HG03575 (cell line): ENCODE data around the gene SLC35F3.
"Not testable (repeated sequence)": the region's sequence is repeated elsewhere in the genome, so short reads cannot be mapped to it uniquely, and the experiment has no call there.

Experiments used
- ATAC-seq: cut with Tn5 transposase; IDR thresholded peaks from one replicate; pipeline ENCODE4 v1.9.1; 2021; ENCODE audit not compliant: unreplicated experiment, insufficient number of reproducible peaks, low FRiP score; ENCODE audit errors: extremely low read depth

The SLC35F3 gene

GRCh38 chr1:234201600-234201999 is 297.1 kb downstream of the SLC35F3 start:
- no peak for ATAC-seq

GRCh38 chr1:234205966-234206365 is 301.5 kb downstream of the SLC35F3 start:
- no peak for ATAC-seq

- ATAC-seq = no peak
Observed at GRCh38 chr1:234206651-234207284, 302.3 kb downstream of the SLC35F3 start.

GRCh38 chr1:234208351-234208750 is 303.9 kb downstream of the SLC35F3 start:
- ATAC-seq = no peak

- ATAC-seq = no peak
Observed at GRCh38 chr1:234208791-234209190, 304.3 kb downstream of the SLC35F3 start.

- ATAC-seq = not testable (repeated sequence)
Observed at GRCh38 chr1:234210429-234210828, 306.0 kb downstream of the SLC35F3 start.

- ATAC-seq = not testable (repeated sequence)
Observed at GRCh38 chr1:234211855-234212254, 307.4 kb downstream of the SLC35F3 start.

- ATAC-seq = peak; percentile 33
Observed at GRCh38 chr1:234212764-234213657, 308.5 kb downstream of the SLC35F3 start.

- ATAC-seq = no peak
Observed at GRCh38 chr1:234213658-234214128, 309.2 kb downstream of the SLC35F3 start.

GRCh38 chr1:234214129-234214910 is 309.8 kb downstream of the SLC35F3 start:
- no peak for ATAC-seq

GRCh38 chr1:234214911-234215892 is 310.7 kb downstream of the SLC35F3 start:
- ATAC-seq = no peak

- no peak for ATAC-seq
Observed at GRCh38 chr1:234216116-234216703, 311.7 kb downstream of the SLC35F3 start.

GRCh38 chr1:234217316-234217840 is 312.9 kb downstream of the SLC35F3 start:
- ATAC-seq = no peak

- ATAC-seq = no peak
Observed at GRCh38 chr1:234218078-234218477, 313.6 kb downstream of the SLC35F3 start.

- no peak for ATAC-seq
Observed at GRCh38 chr1:234219711-234220110, 315.2 kb downstream of the SLC35F3 start.

GRCh38 chr1:234221601-234222000 is 317.1 kb downstream of the SLC35F3 start:
- no peak for ATAC-seq

- no peak for ATAC-seq
Observed at GRCh38 chr1:234222561-234223280, 318.2 kb downstream of the SLC35F3 start.
